GM12864 (cell line): ENCODE results near the gene IL36B.

ENCODE experiments used
- DNase-seq: peaks from one replicate; pipeline ENCODE4 v3.0.0-alpha.2; 2011; ENCODE audit warnings: low read depth
- H3K4me3 ChIP-seq: 2 replicates; pipeline ENCODE4 v1.5.1; 2011; ENCODE audit warnings: mild to moderate bottlenecking, low read depth, low read length, control low read depth
- TF ChIP-seq, protein P1 (sequence below): IDR thresholded peaks from 2 replicates; pipeline ENCODE4 v1.5.1; 2011; ENCODE audit warnings: low read depth, mild to moderate bottlenecking, moderate library complexity, low read length, control low read depth, inconsistent platforms; ENCODE audit errors: missing control alignments

The IL36B gene

DNA sequence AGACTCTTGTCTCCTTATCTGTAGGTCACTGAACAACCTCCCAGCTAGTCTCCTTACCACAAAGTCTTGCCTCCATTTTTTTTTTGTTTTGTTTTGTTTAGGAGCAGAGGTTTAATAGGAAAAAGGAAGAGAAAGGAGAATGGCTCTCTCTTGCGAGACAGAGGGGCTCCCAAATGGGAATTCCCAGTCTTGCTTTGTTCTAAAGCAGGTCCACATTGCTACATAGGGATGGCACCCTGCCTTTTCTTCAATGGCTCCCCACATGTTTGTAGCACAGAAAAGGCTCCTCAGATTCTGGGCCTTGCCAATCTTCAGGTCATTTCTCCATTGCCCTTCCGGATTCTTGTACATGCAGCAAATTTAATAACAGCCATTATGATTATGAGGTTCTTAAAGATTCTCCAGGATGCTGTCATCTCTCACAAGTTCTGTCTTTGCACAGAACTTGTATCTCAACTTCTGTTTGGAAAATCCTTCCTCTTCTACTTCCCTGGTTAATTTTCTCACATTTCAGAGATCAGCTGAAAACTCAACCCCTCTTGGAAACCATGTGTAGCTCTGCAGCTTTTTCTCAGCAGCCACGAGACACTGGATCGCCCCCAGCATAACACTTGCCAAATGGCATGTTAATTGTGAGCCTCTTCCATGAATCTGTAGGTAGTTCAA is 38.7 kb upstream of the IL36B start:
- TF ChIP-seq, protein P1, sequence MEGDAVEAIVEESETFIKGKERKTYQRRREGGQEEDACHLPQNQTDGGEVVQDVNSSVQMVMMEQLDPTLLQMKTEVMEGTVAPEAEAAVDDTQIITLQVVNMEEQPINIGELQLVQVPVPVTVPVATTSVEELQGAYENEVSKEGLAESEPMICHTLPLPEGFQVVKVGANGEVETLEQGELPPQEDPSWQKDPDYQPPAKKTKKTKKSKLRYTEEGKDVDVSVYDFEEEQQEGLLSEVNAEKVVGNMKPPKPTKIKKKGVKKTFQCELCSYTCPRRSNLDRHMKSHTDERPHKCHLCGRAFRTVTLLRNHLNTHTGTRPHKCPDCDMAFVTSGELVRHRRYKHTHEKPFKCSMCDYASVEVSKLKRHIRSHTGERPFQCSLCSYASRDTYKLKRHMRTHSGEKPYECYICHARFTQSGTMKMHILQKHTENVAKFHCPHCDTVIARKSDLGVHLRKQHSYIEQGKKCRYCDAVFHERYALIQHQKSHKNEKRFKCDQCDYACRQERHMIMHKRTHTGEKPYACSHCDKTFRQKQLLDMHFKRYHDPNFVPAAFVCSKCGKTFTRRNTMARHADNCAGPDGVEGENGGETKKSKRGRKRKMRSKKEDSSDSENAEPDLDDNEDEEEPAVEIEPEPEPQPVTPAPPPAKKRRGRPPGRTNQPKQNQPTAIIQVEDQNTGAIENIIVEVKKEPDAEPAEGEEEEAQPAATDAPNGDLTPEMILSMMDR, result no peak
- H3K4me3 ChIP-seq, result no peak overlapping the region
- DNase-seq, result no peak

DNA sequence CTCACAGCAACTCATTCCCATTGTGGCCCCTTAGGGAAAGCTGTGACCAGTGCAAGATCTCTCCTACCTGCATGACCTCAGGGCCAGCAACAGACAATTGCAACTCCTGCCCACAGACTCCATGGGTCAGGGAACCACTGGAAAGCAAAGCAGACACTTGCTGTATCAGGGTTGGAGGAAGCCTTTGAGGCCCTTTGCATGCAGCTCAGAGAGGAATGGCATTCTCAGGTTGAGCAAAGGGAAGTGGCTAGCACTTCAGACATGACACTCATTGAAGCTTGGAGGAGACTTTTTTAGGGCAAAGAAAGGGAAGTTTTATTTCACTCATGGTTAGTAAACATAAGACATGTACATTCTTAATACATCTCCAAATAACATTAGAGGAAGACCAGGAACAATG is 37.2 kb upstream of the IL36B start:
- no peak for DNase-seq
- H3K4me3 ChIP-seq, result no peak overlapping the region
- TF ChIP-seq, protein P1, result no peak

GRCh38 chr2:113088213-113088992 is 35.7 kb upstream of the IL36B start:
- TF ChIP-seq, protein P1, result no peak
- H3K4me3 ChIP-seq, result no peak overlapping the region
- no peak for DNase-seq

- no peak overlapping the region for H3K4me3 ChIP-seq
- DNase-seq, result no peak
- TF ChIP-seq, protein P1, result no peak
Observed at GRCh38 chr2:113085542-113085941, 32.9 kb upstream of the IL36B start.

DNA sequence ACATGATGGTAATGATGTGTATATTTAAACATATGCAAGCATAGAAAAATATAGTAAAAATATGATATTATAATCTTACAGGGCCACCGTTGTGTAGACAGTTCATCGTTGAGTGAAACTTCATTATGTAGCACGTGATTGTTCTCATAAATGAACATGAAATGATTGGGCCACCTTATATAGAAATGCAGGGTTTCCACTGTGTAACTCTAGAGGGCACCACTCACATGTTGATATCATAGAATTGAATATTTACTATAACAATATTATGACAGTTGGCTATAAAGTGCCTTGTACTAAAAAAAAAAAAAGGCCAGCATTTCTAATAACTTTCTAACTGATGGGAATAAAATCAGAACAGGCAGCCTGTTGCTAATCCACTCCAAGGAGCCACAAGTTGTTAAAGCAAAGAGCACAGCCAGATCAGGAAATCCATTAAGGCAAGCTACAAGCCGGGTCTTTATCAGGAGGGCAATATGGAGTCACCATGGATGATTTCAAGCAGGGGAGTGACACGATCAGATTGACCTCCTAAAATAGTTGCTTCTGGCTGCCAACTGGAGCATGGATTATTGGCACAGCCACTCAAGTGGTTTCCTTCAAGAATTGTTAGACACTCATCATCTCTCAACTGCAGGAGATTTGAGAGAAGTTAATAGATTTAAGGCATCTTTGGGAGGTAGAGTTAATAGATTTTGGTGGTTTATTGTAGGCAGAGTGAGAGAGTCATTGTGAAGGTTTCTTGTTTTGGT is 31.8 kb upstream of the IL36B start:
- TF ChIP-seq, protein P1, result no peak
- DNase-seq, result no peak
- no peak overlapping the region for H3K4me3 ChIP-seq

DNA sequence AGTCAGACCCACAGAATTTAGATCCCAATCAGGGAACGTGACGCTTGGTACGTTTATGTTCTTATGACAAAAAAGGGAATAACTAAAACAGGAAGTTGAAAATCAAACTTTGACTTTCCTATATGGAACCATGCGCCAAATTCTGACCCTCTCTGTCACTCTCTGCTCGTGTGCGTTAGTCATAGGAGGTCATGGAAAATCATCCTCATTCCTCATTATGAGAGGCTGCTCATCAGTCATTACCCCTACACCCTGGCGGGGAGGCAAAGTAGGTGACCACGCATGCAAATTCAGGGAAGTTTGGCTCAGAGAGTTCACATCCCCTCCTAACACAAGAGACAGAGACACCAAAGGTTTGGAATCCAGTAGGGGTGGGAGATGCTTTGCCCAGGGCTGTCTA is 30.6 kb upstream of the IL36B start:
- TF ChIP-seq, protein P1, result no peak
- no peak for DNase-seq
- H3K4me3 ChIP-seq, result no peak overlapping the region
